BJ (cell line): Measurements from ENCODE around the gene SLC26A1. TPM values are rescaled to one million over a fixed set of nuclear protein-coding genes. Genes with fewer than 3 reads are reported as not detected.

Source experiments
- CTCF ChIA-PET: fragments of 350-600 bp; formaldehyde crosslinking; extraction: SDS; loops from one replicate; lab custom pipeline; 2021; ENCODE audit warnings: antibody characterized with exemption, inconsistent platforms; lab: Yijun Ruan, JAX
- POLR2A ChIA-PET: fragments of 300-600 bp; sonication (Branson Sonifier 250); formaldehyde crosslinking; extraction: SDS; loops from one replicate; lab custom pipeline; 2021; ENCODE audit warnings: antibody characterized with exemption; lab: Charles Lee
- DNase-seq: peaks from one replicate; pipeline ENCODE4 v3.0.0-alpha.2; 2011; ENCODE audit warnings: low read depth
- H3K27me3 ChIP-seq: 2 replicates; pipeline ENCODE4 v1.6.0; 2011; ENCODE audit warnings: low read length; ENCODE audit not compliant: control insufficient read depth, insufficient read depth
- H3K36me3 ChIP-seq: 2 replicates; pipeline ENCODE4 v1.5.1; 2011; ENCODE audit warnings: low read length; ENCODE audit not compliant: control insufficient read depth, insufficient read depth
- H3K4me3 ChIP-seq: 2 replicates; pipeline ENCODE4 v1.5.1; 2011; ENCODE audit warnings: low read depth, mild to moderate bottlenecking, control low read depth, low read length
- CTCF ChIP-seq: IDR thresholded peaks from 2 replicates; pipeline ENCODE4 v1.5.1; 2011; ENCODE audit warnings: low read depth, mild to moderate bottlenecking, control low read depth, inconsistent platforms, low read length, moderate library complexity; ENCODE audit not compliant: insufficient read depth
- polyA plus RNA-seq: library from polyadenylated mRNA; depleted of rRNA; stranded (reverse); fragments of >200 nt; gene quantifications from 2 replicates; pipeline ENCODE4 v1.2.3, GENCODE V29; 2011

Gene SLC26A1
- polyA plus RNA-seq, 1 experiment: not detected

GRCh38 chr4:958696-959337 lies 34.4 kb downstream of the SLC26A1 start:
- no peak for TF ChIP-seq CTCF
- ChIA-PET CTCF (no interaction called here), POLR2A (no interaction called here)
- Histone ChIP-seq H3K27me3 (no peaks in the 10 kb centered on the region), H3K36me3 (peaks cover 32% of the 10 kb centered on the region), H3K4me3 (no peak overlapping the region)
- DNase-seq: no peak

DNA sequence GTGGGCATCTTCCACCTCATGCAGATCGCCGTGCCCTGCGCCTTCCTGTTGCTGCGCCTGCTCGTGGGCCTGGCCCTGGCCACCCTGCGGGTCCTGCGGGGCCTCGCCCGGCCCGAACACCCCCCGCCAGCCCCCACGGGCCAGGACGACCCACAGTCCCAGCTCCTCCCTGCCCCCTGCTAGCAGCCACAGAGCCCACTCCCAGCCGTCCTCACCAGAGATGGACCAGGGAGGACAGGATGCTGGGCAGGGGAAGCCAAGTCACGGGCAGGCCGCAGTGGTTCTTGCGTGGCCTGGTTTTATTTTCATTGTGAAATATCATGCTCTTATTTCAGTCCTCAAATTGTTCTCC lies 34.9 kb downstream of the SLC26A1 start:
- H3K27me3 ChIP-seq: no peaks in the 10 kb centered on the region
- CTCF ChIA-PET: no interaction called here
- H3K36me3 ChIP-seq: peaks cover 30% of the 10 kb centered on the region
- H3K4me3 ChIP-seq: no peak overlapping the region
- POLR2A ChIA-PET: no interaction called here
- TF ChIP-seq CTCF: no peak
- no peak for DNase-seq

GRCh38 chr4:957581-958313 lies 35.5 kb downstream of the SLC26A1 start:
- no peak for TF ChIP-seq CTCF
- POLR2A ChIA-PET: no interaction called here
- Histone ChIP-seq H3K4me3 (no peak overlapping the region), H3K36me3 (peaks cover 27% of the 10 kb centered on the region), H3K27me3 (no peaks in the 10 kb centered on the region)
- CTCF ChIA-PET: no interaction called here
- DNase-seq: no peak

DNA sequence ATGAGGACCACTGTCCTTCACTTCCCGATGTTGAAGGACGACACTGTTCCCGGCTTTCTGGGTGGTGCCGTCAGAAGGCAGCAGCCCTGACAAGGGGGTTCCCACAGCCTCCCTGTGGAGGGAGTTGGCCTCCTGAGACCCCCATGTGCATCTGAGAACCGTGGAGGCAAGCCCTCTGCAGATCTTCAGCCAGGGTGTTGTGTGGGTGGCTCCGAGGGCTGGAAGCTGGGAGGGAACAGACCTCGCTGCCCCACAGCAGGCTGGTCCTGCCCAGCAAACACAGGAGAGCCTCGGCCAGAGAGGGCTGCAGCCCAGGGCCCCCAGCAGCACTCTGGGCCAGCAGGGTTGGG lies 36.0 kb downstream of the SLC26A1 start:
- no peak overlapping the region for H3K4me3 ChIP-seq
- TF ChIP-seq CTCF: no peak
- peaks cover 24% of the 10 kb centered on the region for H3K36me3 ChIP-seq
- no peaks in the 10 kb centered on the region for H3K27me3 ChIP-seq
- ChIA-PET POLR2A (no interaction called here), CTCF (no interaction called here)
- DNase-seq: no peak

- no peak for TF ChIP-seq CTCF
- ChIA-PET POLR2A (no interaction called here), CTCF (no interaction called here)
- peaks cover 20% of the 10 kb centered on the region for H3K36me3 ChIP-seq
- H3K4me3 ChIP-seq: no peak overlapping the region
- DNase-seq: no peak
- H3K27me3 ChIP-seq: no peaks in the 10 kb centered on the region
Observed at GRCh38 chr4:956531-957230, 36.5 kb downstream of the SLC26A1 start.
